DMS153 (cell line): ENCODE data around the gene TM9SF4.

Experiments
- DNase-seq: peaks from one replicate; lab custom pipeline; 2025; lab: John Stamatoyannopoulos, UW

The TM9SF4 gene, protein sequence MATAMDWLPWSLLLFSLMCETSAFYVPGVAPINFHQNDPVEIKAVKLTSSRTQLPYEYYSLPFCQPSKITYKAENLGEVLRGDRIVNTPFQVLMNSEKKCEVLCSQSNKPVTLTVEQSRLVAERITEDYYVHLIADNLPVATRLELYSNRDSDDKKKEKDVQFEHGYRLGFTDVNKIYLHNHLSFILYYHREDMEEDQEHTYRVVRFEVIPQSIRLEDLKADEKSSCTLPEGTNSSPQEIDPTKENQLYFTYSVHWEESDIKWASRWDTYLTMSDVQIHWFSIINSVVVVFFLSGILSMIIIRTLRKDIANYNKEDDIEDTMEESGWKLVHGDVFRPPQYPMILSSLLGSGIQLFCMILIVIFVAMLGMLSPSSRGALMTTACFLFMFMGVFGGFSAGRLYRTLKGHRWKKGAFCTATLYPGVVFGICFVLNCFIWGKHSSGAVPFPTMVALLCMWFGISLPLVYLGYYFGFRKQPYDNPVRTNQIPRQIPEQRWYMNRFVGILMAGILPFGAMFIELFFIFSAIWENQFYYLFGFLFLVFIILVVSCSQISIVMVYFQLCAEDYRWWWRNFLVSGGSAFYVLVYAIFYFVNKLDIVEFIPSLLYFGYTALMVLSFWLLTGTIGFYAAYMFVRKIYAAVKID

GRCh38 chr20:32109392-32110172 lies at the start of gene TM9SF4:
TSS of gene TM9SF4 (plus strand) at chr20:32109714. CDS start at chr20:32109741, 27 bp downstream.
- peak; percentile 89 for DNase-seq

- no peak for DNase-seq
Observed at GRCh38 chr20:32062776-32063170, 46.7 kb upstream of the TM9SF4 start.

- DNase-seq: no peak
Observed at GRCh38 chr20:32063695-32064094, 45.8 kb upstream of the TM9SF4 start.

- DNase-seq: no peak
Observed at GRCh38 chr20:32064667-32065066, 44.8 kb upstream of the TM9SF4 start.

- DNase-seq: no peak
Observed at GRCh38 chr20:32067234-32067821, 42.2 kb upstream of the TM9SF4 start.

- DNase-seq: no peak
Observed at GRCh38 chr20:32068174-32068573, 41.3 kb upstream of the TM9SF4 start.

DNA sequence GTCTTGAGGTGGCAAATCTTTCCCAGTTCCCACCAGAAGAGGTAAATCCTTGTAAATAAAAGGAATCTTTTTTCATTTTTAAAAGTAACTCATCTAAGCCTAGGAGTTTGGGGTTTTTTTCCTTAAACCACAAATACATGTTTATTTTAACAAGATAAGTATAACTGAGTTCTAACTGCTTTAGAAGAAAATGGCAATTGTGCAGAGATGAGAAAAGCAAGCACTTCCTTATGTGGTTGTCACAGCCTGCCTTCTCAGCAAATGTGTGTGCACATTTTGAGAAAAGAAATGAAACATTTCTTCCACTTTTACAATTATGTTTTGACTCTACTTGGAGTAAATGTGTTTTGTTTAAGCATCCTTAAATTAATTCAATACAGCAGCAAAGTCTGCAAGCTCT lies 39.8 kb upstream of the TM9SF4 start:
- DNase-seq: no peak

DNA sequence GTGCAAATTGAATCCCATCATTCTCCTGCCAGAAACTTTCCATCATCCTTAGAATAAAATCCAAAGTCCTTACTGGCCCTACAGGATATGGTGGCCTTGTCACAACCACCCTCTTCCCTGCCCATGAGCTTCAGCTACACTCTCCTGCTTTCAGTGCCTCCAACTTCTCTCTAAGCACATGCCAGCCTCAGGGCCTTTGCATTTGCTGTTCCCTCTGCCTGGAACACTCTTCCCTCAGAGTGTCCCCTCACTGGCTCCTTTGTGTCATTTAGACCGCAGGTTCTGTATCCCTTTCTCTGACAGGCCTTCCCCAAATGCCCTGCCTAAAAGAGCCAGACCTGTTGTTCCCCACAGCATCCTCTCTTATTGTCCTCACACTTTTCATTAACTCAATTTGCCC lies 39.2 kb upstream of the TM9SF4 start:
- no peak for DNase-seq

GRCh38 chr20:32070690-32071213 lies 38.8 kb upstream of the TM9SF4 start:
- no peak for DNase-seq

GRCh38 chr20:32071395-32072167 lies 37.9 kb upstream of the TM9SF4 start:
- DNase-seq: no peak

DNA sequence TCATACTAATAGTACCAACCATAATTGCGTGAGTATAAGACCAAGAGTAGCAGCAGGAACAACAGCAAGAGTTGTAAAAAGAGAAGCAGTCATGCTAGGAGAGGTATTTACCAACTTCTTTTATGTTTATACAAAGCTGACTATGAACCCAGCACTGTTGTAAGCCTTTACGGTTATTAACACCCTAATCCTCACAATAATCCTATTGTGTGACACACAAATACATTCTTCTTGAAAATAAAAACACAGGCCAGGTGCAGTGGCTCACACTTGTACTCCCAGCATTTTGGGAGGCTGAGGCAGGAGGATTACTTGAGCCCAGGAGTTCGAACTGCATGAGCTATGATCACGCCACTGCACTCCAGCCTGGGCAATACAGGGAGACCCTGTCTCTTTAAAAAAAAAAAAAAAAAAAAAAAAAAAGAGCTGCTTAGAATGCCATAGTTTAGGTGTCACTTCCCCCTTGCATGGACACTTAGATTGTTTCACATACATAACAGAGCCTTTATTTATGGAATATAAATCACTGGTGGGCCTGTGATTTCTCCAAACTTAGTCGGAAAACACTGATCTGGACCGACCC lies 37.3 kb upstream of the TM9SF4 start:
- DNase-seq: no peak

DNA sequence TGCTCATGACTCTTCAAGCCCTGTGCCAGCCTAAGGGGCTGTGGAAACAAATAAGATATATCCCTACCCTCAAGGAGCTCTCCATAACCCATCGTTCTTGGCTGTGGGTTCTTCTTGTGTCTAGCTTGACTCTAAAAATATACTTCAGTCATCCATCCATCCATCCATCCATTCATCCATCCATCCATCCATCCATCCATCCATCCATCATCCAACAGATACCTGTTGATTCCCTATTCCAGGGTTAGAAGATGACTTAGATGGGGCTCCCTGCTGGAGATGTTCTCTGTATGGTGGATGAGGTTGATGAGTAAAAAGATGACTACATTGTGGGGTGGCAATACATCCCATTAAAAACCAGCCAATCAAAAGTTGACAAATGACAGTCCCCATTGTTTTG lies 34.0 kb upstream of the TM9SF4 start:
- DNase-seq: no peak

DNA sequence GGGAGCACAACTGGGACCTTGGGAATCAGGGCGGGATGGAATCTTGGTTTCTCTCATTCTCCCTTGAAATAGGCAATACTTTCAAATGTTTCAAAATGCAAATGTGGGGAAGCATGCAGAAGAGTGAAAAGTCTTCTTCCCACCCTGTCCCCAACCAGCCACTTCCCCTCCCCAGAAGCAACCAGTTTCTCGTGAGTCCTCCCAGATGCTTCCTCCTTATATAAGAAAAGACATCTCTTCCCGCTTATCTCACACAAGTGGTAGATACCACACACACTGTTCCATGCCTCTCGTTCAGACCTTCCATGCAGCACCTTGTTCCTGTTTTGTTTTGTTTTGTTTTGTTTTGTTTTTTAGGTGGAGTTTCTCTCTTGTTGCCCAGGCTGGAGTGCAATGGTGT lies 32.3 kb upstream of the TM9SF4 start:
- no peak for DNase-seq

GRCh38 chr20:32078322-32078721 lies 31.2 kb upstream of the TM9SF4 start:
- no peak for DNase-seq

- no peak for DNase-seq
Observed at GRCh38 chr20:32078791-32079190, 30.7 kb upstream of the TM9SF4 start.

DNA sequence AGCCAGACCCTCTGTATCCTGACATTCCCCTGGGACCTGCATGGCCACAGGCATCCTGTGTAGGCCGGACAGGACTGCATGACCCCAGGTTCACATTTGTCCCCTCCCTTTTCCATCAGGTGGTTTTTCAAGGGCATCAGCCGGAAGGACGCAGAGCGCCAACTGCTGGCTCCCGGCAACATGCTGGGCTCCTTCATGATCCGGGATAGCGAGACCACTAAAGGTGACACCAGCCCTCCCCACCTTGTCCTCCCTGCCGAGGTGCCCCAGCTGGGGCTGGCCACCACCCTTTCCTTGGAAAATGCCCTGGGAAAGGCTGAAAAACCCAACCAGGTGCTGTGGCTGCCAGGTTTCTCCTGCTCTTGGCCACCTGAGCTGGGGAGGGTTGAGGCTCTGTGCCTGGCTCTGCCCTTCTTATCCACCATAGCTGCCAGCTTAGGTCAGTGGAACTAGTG lies 29.8 kb upstream of the TM9SF4 start:
- no peak for DNase-seq

DNA sequence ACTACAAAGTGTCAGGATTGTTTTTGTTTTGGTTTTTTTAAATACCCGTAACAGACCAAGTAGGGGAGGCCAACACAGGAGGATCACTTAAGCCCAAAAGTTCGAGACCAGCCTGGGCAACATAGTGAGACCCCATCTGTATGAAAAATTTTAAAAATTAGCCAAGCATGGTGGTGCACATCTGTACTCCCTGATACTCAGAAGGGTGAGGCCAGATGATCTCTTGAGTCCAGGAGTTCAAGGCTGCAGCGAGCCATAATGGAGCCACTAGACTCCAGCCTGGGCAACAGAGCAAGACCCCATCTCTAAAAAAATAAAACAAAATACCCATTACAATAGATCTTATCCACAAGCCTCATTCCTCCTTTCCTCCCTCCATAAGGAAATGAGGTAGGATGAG lies 28.7 kb upstream of the TM9SF4 start:
- no peak for DNase-seq

- DNase-seq: no peak
Observed at GRCh38 chr20:32083469-32083868, 26.0 kb upstream of the TM9SF4 start.

DNA sequence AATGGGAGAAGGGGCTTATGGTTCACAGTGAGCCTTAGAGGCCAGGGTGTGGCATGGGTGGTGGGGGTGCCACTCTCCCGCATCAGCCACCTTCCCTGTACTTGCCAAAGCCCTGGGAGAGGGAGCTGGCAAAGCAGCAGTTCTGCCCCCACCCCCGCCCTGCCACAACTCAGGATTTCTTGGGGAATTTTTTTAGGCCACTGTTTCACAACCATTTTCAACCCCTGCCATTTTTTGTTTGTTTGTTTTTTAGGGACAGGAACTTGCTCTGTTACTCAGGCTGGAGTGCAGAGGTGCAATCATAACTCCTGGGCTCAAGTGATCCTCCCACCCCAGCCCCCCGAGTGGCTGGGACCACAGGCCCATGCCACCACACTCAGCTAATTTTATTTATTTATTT lies 22.4 kb upstream of the TM9SF4 start:
- DNase-seq: no peak

- DNase-seq: no peak
Observed at GRCh38 chr20:32088759-32089158, 20.8 kb upstream of the TM9SF4 start.
